Peyer's patch (tissue), 4 donors: ENCODE data around the gene SAA2.

ENCODE experiments used
- POLR2A ChIP-seq, 2 donors: fragments of 450-650 bp; IDR thresholded peaks; one replicate each; pipeline ENCODE4 v1.5.1; 2017; ENCODE audit warnings: antibody characterized with exemption in 2 of 2, mild to moderate bottlenecking in 2 of 2, moderate library complexity in 2 of 2
- TF ChIP-seq, protein P1 (sequence below), 6 experiments: fragments of 450-650 bp in 4 of 6; fragments of 200-600 bp in 2 of 6; sonication (generic) in 1 of 6; IDR thresholded peaks; one replicate each; pipeline ENCODE4 v1.5.1; 2017 to 2019; ENCODE audit warnings: antibody characterized with exemption in 6 of 6, mild to moderate bottlenecking in 3 of 6, moderate library complexity in 1 of 6

- TF ChIP-seq POLR2A (IDR thresholded peaks at IDR 0.05): no peak
- TF ChIP-seq, protein P1, sequence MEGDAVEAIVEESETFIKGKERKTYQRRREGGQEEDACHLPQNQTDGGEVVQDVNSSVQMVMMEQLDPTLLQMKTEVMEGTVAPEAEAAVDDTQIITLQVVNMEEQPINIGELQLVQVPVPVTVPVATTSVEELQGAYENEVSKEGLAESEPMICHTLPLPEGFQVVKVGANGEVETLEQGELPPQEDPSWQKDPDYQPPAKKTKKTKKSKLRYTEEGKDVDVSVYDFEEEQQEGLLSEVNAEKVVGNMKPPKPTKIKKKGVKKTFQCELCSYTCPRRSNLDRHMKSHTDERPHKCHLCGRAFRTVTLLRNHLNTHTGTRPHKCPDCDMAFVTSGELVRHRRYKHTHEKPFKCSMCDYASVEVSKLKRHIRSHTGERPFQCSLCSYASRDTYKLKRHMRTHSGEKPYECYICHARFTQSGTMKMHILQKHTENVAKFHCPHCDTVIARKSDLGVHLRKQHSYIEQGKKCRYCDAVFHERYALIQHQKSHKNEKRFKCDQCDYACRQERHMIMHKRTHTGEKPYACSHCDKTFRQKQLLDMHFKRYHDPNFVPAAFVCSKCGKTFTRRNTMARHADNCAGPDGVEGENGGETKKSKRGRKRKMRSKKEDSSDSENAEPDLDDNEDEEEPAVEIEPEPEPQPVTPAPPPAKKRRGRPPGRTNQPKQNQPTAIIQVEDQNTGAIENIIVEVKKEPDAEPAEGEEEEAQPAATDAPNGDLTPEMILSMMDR (IDR thresholded peaks at IDR 0.05): no peak
These were observed 14.6 kb downstream of the SAA2 start for GRCh38 chr11:18233912-18234311.
